Osteoblast (primary cell): Measurements from ENCODE around the gene SEMA3G. TPM values are rescaled to one million over a fixed set of nuclear protein-coding genes. Genes with fewer than 3 reads are reported as not detected.

Source experiments
- DNase-seq: peaks from one replicate; pipeline ENCODE4 v3.0.0; 2011; ENCODE audit warnings: low spot score, mixed read lengths; ENCODE audit not compliant: insufficient read length; ENCODE audit errors: missing footprints
- H2AFZ ChIP-seq: 2 replicates; pipeline ENCODE4 v1.6.0; 2011; ENCODE audit warnings: mild to moderate bottlenecking, low read length
- H3K27ac ChIP-seq: 2 replicates; pipeline ENCODE4 v1.5.1; 2011; ENCODE audit warnings: mild to moderate bottlenecking, low read depth, low read length, moderate library complexity
- H3K27me3 ChIP-seq: 2 replicates; pipeline ENCODE4 v1.6.0; 2012; ENCODE audit warnings: mild to moderate bottlenecking, control low read depth, inconsistent platforms, low read length, moderate library complexity; ENCODE audit not compliant: insufficient read depth
- H3K36me3 ChIP-seq: 2 replicates; pipeline ENCODE4 v1.5.1; 2011; ENCODE audit warnings: mild to moderate bottlenecking, low read length, control low read depth, moderate library complexity; ENCODE audit not compliant: insufficient read depth
- H3K4me1 ChIP-seq: 2 replicates; pipeline ENCODE4 v1.5.1; 2011; ENCODE audit warnings: mild to moderate bottlenecking, low read length, control low read depth, moderate library complexity; ENCODE audit not compliant: insufficient read depth
- H3K4me2 ChIP-seq: 2 replicates; pipeline ENCODE4 v1.6.0; 2011; ENCODE audit warnings: mild to moderate bottlenecking, low read length; ENCODE audit not compliant: insufficient read depth
- H3K4me3 ChIP-seq: fragments of 200-600 bp; sonication (generic); 3 replicates; pipeline ENCODE4 v1.5.1; 2012; ENCODE audit warnings: mild to moderate bottlenecking, low read length, inconsistent platforms; ENCODE audit not compliant: insufficient read depth
- H3K79me2 ChIP-seq: 2 replicates; pipeline ENCODE4 v1.6.0; 2012; ENCODE audit warnings: mild to moderate bottlenecking, low read length, control low read depth, inconsistent platforms; ENCODE audit not compliant: insufficient read depth
- H3K9me3 ChIP-seq: 2 replicates; pipeline ENCODE4 v1.5.1; 2011; ENCODE audit warnings: low read depth, low read length, control low read depth
- H4K20me1 ChIP-seq: 2 replicates; pipeline ENCODE4 v1.6.0; 2012; ENCODE audit warnings: mild to moderate bottlenecking, low read length, control low read depth; ENCODE audit not compliant: insufficient read depth
- CTCF ChIP-seq: IDR thresholded peaks from 2 replicates; pipeline ENCODE4 v1.5.1; 2011; ENCODE audit warnings: mild to moderate bottlenecking, low read depth, low read length, moderate library complexity; ENCODE audit errors: extremely low read depth
- total RNA-seq: library from RNA; depleted of rRNA; stranded (reverse); fragments of >200 nt; gene quantifications from 2 replicates; pipeline ENCODE4 v1.2.3, GENCODE V29; 2012

The SEMA3G gene
- total RNA-seq, 1 donor = not detected

GRCh38 chr3:52484680-52485461, 40.0 kb upstream of the SEMA3G start:
- Histone ChIP-seq H3K9me3 (no peaks in the 10 kb centered on the region), H2AFZ (no peak overlapping the region), H3K79me2 (no peaks in the 10 kb centered on the region), H3K27me3 (no peaks in the 10 kb centered on the region), H3K36me3 (peaks cover 64% of the 10 kb centered on the region), H3K27ac (no peak overlapping the region), H3K4me1 (no peaks in the 10 kb centered on the region), H3K4me3 (no peak overlapping the region), H4K20me1 (peaks cover 18% of the 10 kb centered on the region), H3K4me2 (no peak overlapping the region)
- TF ChIP-seq CTCF = no peak
- peak; percentile 73 for DNase-seq

GRCh38 chr3:52483577-52484381, 38.9 kb upstream of the SEMA3G start:
- H3K79me2 ChIP-seq = no peaks in the 10 kb centered on the region
- no peak overlapping the region for H3K4me3 ChIP-seq
- no peak for TF ChIP-seq CTCF
- no peaks in the 10 kb centered on the region for H3K4me1 ChIP-seq
- no peaks in the 10 kb centered on the region for H3K9me3 ChIP-seq
- no peak overlapping the region for H3K4me2 ChIP-seq
- no peak overlapping the region for H2AFZ ChIP-seq
- peak; percentile 94 for DNase-seq
- H3K36me3 ChIP-seq = peaks cover 64% of the 10 kb centered on the region
- no peak overlapping the region for H3K27ac ChIP-seq
- no peaks in the 10 kb centered on the region for H3K27me3 ChIP-seq
- peaks cover 14% of the 10 kb centered on the region for H4K20me1 ChIP-seq

DNA sequence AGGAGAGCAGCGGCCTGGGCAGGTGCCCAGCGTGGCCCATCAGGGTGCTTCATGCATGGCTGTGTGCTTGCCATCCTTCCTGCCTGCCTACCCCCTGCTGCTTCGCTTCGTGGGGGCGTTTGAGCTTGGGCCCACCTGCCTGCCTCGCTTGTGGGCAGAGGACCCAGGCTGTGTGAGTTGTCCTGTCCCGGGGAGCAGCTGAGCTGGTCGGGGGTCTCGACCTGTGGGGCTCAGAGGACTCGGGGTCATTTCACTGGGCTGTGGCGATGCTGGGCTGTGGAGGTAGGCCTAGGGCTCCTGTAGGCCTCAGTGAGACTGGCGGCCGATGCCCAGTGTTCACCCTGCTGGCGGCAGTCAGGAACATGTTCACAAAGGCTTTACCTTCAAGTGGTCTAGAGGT, 38.2 kb upstream of the SEMA3G start:
- peak; percentile 73 for DNase-seq
- Histone ChIP-seq H3K9me3 (no peaks in the 10 kb centered on the region), H3K4me3 (no peak overlapping the region), H3K36me3 (peaks cover 67% of the 10 kb centered on the region), H3K79me2 (no peaks in the 10 kb centered on the region), H3K27ac (no peak overlapping the region), H4K20me1 (peaks cover 14% of the 10 kb centered on the region), H3K4me2 (no peak overlapping the region), H2AFZ (no peak overlapping the region), H3K27me3 (no peaks in the 10 kb centered on the region), H3K4me1 (no peaks in the 10 kb centered on the region)
- TF ChIP-seq CTCF = no peak
